MM.1S (cell line): Measurements from ENCODE around the gene TCL1A.

Source experiments
- DNase-seq: peaks from one replicate; pipeline ENCODE4 v3.0.0-alpha.2; 2015
- H2AFZ ChIP-seq: fragments of 300-600 bp; sonication (generic); 2 replicates; pipeline ENCODE4 v1.6.0; 2016; ENCODE audit warnings: antibody characterized with exemption, low read length
- H3F3A ChIP-seq: fragments of 300-600 bp; sonication (generic); 2 replicates; pipeline ENCODE4 v1.6.1; 2016; ENCODE audit warnings: mild to moderate bottlenecking, antibody characterized with exemption, low read length, moderate library complexity, mixed read lengths; ENCODE audit not compliant: insufficient read depth
- H3K27ac ChIP-seq: fragments of 300-600 bp; sonication (generic); 2 replicates; pipeline ENCODE4 v1.5.1; 2016; ENCODE audit warnings: mild to moderate bottlenecking, low read length
- H3K27me3 ChIP-seq: fragments of 300-600 bp; sonication (generic); replicated peaks from 2 replicates; pipeline ENCODE4 v1.6.0; 2016; ENCODE audit warnings: low read length; ENCODE audit not compliant: insufficient read depth
- H3K36me3 ChIP-seq: fragments of 300-600 bp; sonication (generic); replicated peaks from 2 replicates; pipeline ENCODE4 v1.6.1; 2016; ENCODE audit warnings: mild to moderate bottlenecking, low read length, mixed read lengths; ENCODE audit not compliant: insufficient read depth
- H3K4me1 ChIP-seq: fragments of 300-600 bp; sonication (generic); 2 replicates; pipeline ENCODE4 v1.6.1; 2016; ENCODE audit warnings: low read length, mixed read lengths
- H3K4me2 ChIP-seq: fragments of 300-600 bp; sonication (generic); 2 replicates; pipeline ENCODE4 v1.6.0; 2016; ENCODE audit warnings: low read depth, low read length
- H3K4me3 ChIP-seq: fragments of 300-600 bp; sonication (generic); 2 replicates; pipeline ENCODE4 v1.5.1; 2016; ENCODE audit warnings: low read length, mixed read lengths
- H3K79me2 ChIP-seq: fragments of 300-600 bp; sonication (generic); 2 replicates; pipeline ENCODE4 v1.6.1; 2016; ENCODE audit warnings: mixed run types, low read length, mixed read lengths
- H3K9ac ChIP-seq: fragments of 300-600 bp; sonication (generic); 2 replicates; pipeline ENCODE4 v1.6.1; 2016; ENCODE audit warnings: low read length, mixed read lengths
- H3K9me2 ChIP-seq: fragments of 300-600 bp; sonication (generic); replicated peaks from 2 replicates; pipeline ENCODE4 v1.6.1; 2016; ENCODE audit warnings: mild to moderate bottlenecking, low read length, mixed read lengths; ENCODE audit not compliant: insufficient read depth
- H3K9me3 ChIP-seq: fragments of 300-600 bp; sonication (generic); replicated peaks from 2 replicates; pipeline ENCODE4 v1.6.1; 2016; ENCODE audit warnings: mild to moderate bottlenecking, low read length, mixed read lengths; ENCODE audit not compliant: insufficient read depth
- H4K20me1 ChIP-seq: fragments of 300-600 bp; sonication (generic); 2 replicates; pipeline ENCODE4 v1.6.1; 2016; ENCODE audit warnings: mild to moderate bottlenecking, low read length, moderate library complexity, mixed read lengths; ENCODE audit not compliant: insufficient read depth
- EZH2 ChIP-seq: fragments of 300-600 bp; sonication (generic); optimal IDR thresholded peaks from 2 replicates; pipeline ENCODE3; 2017; ENCODE audit warnings: low read depth, mild to moderate bottlenecking, antibody characterized with exemption, low read length, mixed read lengths
- EZH2phosphoT487 ChIP-seq: fragments of 300-600 bp; sonication (generic); IDR thresholded peaks from 2 replicates; pipeline ENCODE4 v1.6.1; 2018; ENCODE audit warnings: antibody characterized with exemption, low read length
- TF ChIP-seq, protein P1 (sequence below): fragments of 300-600 bp; sonication (generic); IDR thresholded peaks from 2 replicates; pipeline ENCODE4 v1.5.1; 2016; ENCODE audit warnings: antibody characterized with exemption, low read length, mixed read lengths

Gene TCL1A

DNA sequence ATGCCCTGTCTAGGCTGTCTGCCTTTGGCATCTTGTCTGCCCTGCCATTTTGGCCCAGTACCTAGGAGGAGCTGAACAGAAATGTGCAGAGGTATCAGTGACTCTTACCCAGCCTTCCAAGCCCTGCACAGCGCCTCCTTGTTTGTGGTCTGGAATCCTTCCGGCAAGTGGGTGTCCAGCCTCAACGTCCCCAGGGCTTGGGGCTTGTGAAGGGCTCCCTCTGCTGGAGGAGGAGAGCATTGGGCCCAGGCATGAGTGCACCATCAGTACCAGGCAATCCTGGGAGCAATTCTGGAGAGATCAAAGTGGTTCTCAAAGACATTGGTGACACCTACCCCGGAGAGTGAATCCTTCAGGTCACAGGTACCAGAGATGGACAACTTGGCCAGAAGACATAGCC lies 30.1 kb downstream of the TCL1A start:
- no peaks in the 10 kb centered on the region for H3K36me3 ChIP-seq
- H3K79me2 ChIP-seq, result no peaks in the 10 kb centered on the region
- no peaks in the 10 kb centered on the region for H3K9me3 ChIP-seq
- TF ChIP-seq, protein P1, sequence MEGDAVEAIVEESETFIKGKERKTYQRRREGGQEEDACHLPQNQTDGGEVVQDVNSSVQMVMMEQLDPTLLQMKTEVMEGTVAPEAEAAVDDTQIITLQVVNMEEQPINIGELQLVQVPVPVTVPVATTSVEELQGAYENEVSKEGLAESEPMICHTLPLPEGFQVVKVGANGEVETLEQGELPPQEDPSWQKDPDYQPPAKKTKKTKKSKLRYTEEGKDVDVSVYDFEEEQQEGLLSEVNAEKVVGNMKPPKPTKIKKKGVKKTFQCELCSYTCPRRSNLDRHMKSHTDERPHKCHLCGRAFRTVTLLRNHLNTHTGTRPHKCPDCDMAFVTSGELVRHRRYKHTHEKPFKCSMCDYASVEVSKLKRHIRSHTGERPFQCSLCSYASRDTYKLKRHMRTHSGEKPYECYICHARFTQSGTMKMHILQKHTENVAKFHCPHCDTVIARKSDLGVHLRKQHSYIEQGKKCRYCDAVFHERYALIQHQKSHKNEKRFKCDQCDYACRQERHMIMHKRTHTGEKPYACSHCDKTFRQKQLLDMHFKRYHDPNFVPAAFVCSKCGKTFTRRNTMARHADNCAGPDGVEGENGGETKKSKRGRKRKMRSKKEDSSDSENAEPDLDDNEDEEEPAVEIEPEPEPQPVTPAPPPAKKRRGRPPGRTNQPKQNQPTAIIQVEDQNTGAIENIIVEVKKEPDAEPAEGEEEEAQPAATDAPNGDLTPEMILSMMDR, result peak; percentile 64
- TF ChIP-seq EZH2phosphoT487, result no peak
- H3K4me2 ChIP-seq, result no peak overlapping the region
- H2AFZ ChIP-seq, result no peak overlapping the region
- H3K4me1 ChIP-seq, result no peaks in the 10 kb centered on the region
- H3K27me3 ChIP-seq, result no peaks in the 10 kb centered on the region
- H3K27ac ChIP-seq, result no peak overlapping the region
- no peak overlapping the region for H3K9ac ChIP-seq
- DNase-seq, result peak; percentile 9
- no peaks in the 10 kb centered on the region for H3F3A ChIP-seq
- no peak overlapping the region for H3K4me3 ChIP-seq
- no peaks in the 10 kb centered on the region for H3K9me2 ChIP-seq
- H4K20me1 ChIP-seq, result no peaks in the 10 kb centered on the region

DNA sequence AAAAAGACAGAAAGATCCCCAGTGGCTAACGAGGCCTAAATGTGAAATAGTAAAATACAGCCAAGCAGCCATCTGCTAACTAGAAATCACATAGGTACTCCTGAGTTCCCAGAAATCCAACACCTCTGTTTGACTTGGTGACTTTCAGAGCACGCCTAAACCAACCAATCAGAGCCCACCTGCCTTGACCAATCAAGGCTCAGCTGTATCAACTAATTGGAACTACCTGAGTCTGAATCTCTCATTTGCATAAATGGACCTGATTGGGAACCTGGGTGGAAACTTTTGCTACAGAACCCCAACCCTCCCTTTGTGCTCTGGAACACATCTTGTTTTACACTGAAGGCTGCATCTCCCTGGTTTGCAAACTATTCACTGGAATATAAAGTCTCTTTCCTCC lies 32.8 kb downstream of the TCL1A start:
- Histone ChIP-seq H3K27ac (no peak overlapping the region), H3K79me2 (no peaks in the 10 kb centered on the region), H2AFZ (no peak overlapping the region), H3F3A (no peaks in the 10 kb centered on the region), H3K4me1 (no peaks in the 10 kb centered on the region), H3K27me3 (no peaks in the 10 kb centered on the region), H3K36me3 (no peaks in the 10 kb centered on the region), H3K4me3 (no peak overlapping the region), H3K9me2 (no peaks in the 10 kb centered on the region), H3K9ac (no peak overlapping the region), H3K9me3 (no peaks in the 10 kb centered on the region), H3K4me2 (no peak overlapping the region), H4K20me1 (no peaks in the 10 kb centered on the region)
- no peak for DNase-seq
- TF ChIP-seq EZH2 (no peak), EZH2phosphoT487 (no peak)
- TF ChIP-seq, protein P1, result no peak

DNA sequence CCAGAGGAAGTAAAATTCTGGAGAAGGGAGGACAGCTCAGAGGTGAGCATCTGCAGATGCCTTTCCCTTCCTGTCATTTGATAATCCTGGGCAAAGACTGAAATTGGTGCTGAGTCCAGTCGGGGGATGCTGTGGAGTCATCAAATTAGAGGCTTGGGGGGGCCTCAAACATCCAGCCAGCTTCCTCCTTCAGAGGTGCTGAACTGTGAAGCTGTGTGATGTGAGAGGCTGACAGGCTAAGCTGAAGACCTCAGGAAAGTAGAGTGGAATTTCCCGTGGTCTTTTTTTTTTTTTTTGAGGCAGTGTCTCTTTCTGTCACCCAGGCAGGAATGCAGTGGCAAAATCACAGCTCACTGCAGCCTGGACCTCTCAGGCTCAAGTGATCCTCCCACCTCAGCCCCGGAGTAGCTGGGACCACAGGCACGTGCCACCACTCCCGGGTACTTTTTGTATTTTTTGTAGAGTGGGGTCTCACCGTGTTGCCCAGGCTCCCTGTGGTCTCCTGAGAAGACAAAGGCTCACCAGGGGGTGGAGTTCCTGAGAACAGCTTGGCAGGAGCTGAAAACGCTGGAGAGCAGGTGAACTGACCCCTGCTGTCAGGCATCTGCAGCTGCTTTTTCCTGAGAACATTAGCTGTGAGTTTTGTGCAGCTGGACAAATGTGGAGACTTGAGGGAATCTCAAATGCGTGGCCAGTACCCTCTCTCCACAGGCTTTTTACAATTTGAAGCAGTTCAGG lies 33.8 kb downstream of the TCL1A start:
- H3K27me3 ChIP-seq, result no peaks in the 10 kb centered on the region
- no peaks in the 10 kb centered on the region for H3K36me3 ChIP-seq
- TF ChIP-seq, protein P1, result no peak
- TF ChIP-seq EZH2, result no peak
- no peak for TF ChIP-seq EZH2phosphoT487
- H2AFZ ChIP-seq, result no peak overlapping the region
- H3F3A ChIP-seq, result no peaks in the 10 kb centered on the region
- H3K9ac ChIP-seq, result no peak overlapping the region
- no peak for DNase-seq
- no peak overlapping the region for H3K27ac ChIP-seq
- no peaks in the 10 kb centered on the region for H4K20me1 ChIP-seq
- H3K9me2 ChIP-seq, result no peaks in the 10 kb centered on the region
- no peaks in the 10 kb centered on the region for H3K9me3 ChIP-seq
- H3K79me2 ChIP-seq, result no peaks in the 10 kb centered on the region
- no peak overlapping the region for H3K4me2 ChIP-seq
- no peaks in the 10 kb centered on the region for H3K4me1 ChIP-seq
- H3K4me3 ChIP-seq, result no peak overlapping the region
